Adrenal gland (tissue), 5 donors: ENCODE data around the gene MYNN.

ENCODE experiments used
- CTCF ChIP-seq, 6 experiments: fragments of 450-650 bp in 4 of 6; fragments of 200-600 bp in 2 of 6; sonication (generic) in 1 of 6; IDR thresholded peaks; 1 replicate in 5 of 6; 2 replicates in 1 of 6; pipeline versions ENCODE4 v1.5.1 to v1.8.0; 2016 to 2021; ENCODE audit warnings: antibody characterized with exemption in 6 of 6, mild to moderate bottlenecking in 2 of 6, moderate library complexity in 1 of 6
- POLR2A ChIP-seq, 2 donors: fragments of 450-650 bp; IDR thresholded peaks; one replicate each; pipeline ENCODE4 v1.6.1; 2017; ENCODE audit warnings: antibody characterized with exemption in 2 of 2, mild to moderate bottlenecking in 2 of 2, moderate library complexity in 1 of 2
- donor health status: DM: no; HTN: no; CAD: no.

DNA sequence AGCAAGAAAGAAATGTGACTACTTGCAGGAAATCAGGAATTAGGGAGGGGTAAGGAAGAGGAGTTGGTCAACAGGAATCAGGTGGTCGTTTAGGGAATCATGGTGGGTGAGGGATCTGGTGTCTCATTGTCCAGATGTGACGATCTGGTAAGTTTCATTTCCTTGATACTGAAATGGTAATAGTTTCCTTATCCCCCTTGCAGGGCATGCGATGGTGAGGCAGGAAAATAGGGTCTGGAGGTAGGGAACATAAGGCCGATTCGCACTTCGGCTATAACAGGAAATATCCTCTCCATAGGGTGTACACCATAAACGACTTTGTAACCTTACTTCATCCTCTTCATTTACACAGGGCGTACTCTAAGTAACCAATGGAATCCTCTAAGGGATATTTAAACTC, 40.1 kb downstream of the MYNN start:
- TF ChIP-seq CTCF (IDR thresholded peaks at IDR 0.05): no peak
- TF ChIP-seq POLR2A (IDR thresholded peaks at IDR 0.05): no peak
